GM12875 (cell line): ENCODE data around the gene VTCN1.

Source experiments
- H3K4me3 ChIP-seq: one replicate; pipeline ENCODE4 v1.5.1; 2011; ENCODE audit warnings: low read depth, low read length, control low read depth
- CTCF ChIP-seq: IDR thresholded peaks from 2 replicates; pipeline ENCODE4 v1.5.1; 2011; ENCODE audit warnings: low read depth, mild to moderate bottlenecking, control low read depth, inconsistent platforms, low read length, moderate library complexity, borderline replicate concordance; ENCODE audit not compliant: insufficient read depth

The VTCN1 gene

GRCh38 chr1:117188170-117188815 is 22.4 kb downstream of the VTCN1 start:
- TF ChIP-seq CTCF, result no peak
- no peak overlapping the region for H3K4me3 ChIP-seq

- H3K4me3 ChIP-seq, result no peak overlapping the region
- TF ChIP-seq CTCF, result no peak
Observed at GRCh38 chr1:117183112-117183511, 27.6 kb downstream of the VTCN1 start.

- TF ChIP-seq CTCF, result no peak
- H3K4me3 ChIP-seq, result no peak overlapping the region
Observed at GRCh38 chr1:117182319-117182718, 28.4 kb downstream of the VTCN1 start.

- TF ChIP-seq CTCF, result no peak
- no peak overlapping the region for H3K4me3 ChIP-seq
Observed at GRCh38 chr1:117181630-117182041, 29.1 kb downstream of the VTCN1 start.

GRCh38 chr1:117180147-117180967 is 30.4 kb downstream of the VTCN1 start:
- no peak for TF ChIP-seq CTCF
- no peak overlapping the region for H3K4me3 ChIP-seq

DNA sequence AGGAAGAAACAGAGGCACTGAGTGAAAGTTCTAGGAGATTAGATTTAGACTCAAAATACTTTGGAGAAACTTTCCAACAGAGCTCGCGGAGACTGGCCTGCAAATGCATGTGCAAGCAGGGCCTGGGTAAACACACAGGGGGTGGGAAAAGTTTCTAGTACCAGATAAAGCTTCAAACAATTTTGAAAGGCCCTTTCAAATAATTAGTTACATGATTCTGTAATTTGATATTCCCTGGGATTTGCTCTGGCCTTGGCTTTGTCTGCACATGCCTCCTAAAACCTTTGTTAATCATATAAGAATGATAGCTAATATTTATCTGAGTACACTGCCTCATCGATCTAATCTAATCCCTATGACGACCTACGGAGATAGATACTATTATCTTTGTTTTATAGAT is 31.3 kb downstream of the VTCN1 start:
- TF ChIP-seq CTCF, result no peak
- H3K4me3 ChIP-seq, result no peak overlapping the region

- TF ChIP-seq CTCF, result no peak
Observed at GRCh38 chr1:117178756-117179155, 32.0 kb downstream of the VTCN1 start.

More at GRCh38 chr1:117178756-117179155, 32.0 kb downstream of the VTCN1 start:
- no peak overlapping the region for H3K4me3 ChIP-seq
